Right hindlimb (tissue), 1 donor: Measurements from ENCODE around the gene SYT14.
"Not testable (repeated sequence)": the region's sequence is repeated elsewhere in the genome, so short reads cannot be mapped to it uniquely, and the experiment has no call there.

Source experiments
- DNase-seq: peaks from one replicate; pipeline ENCODE4 v3.0.0-alpha.2; 2018

SYT14 gene

GRCh38 chr1:209937996-209938959 is at the start of gene SYT14:
TSS of gene SYT14 (plus strand) at chr1:209938217. CDS start at chr1:209938265, 48 bp downstream.
- no peak for DNase-seq

DNA sequence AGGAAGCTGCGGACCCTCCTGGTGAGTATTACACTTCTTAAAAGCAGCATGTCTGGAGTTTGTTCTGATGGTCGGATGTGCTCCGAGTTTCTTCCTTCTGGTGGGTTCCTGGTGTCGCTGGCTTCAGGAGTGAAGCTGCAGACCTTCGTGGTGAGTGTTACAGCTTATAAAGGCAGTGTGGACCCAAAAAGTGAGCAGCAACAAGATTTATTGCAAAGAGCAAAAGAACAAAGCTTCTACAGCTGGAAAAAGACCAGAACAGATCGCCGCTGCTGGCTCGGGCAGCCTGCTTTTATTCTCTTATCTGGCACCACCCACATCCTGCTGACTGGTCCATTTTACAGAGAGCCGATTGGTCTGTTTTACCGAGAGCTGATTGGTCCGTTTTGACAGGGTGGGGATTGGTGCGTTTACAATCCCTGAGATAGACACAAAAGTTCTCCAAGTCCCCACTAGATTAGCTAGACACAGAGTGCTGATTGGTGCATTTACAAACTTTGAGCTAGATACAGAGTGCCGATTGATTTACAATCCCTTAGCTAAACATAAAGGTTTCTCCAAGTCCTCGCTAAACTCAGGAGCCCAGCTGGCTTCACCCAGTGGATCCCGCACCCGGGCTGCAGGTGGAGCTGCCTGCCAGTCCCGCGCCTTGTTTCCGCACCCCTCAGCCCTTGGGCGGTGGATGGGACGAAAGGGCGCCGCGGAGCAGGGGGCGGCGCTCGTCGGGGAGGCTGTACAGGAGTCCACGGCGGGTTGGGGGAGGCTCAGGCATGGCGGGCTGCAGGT is 49.5 kb upstream of the SYT14 start:
- DNase-seq = not testable (repeated sequence)

- DNase-seq = no peak
Observed at GRCh38 chr1:209889077-209889418, 49.0 kb upstream of the SYT14 start.

DNA sequence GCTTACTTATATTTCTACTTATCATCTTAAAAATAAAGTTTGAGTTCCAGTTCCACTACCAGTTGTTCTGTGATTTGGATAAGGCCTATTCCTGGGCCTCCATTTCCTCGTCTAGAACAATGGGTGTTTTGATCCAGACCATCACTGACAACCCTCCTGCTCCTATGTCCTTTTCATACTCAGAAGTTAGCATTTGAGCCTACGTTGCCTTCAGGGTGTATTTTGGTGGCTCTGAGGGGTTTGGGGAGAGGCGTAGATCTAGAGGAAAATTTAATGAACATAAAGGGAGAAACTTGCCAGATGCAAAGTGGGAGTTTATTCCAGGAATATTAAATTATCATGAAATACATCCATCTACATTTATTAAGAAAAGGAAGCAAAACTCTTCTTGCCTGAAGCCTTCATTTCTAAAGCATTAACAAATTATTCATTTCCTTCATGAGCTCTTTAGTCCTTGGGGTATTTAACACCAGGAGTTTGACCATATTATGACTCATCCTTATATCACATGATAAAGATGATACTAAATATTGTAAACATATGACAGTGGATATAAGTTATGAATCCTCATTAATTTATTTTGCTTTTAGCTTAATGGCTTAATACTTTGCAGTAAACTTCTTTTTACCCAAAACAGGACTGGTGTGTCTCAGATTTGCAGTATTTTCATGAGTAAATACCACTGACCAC is 47.2 kb upstream of the SYT14 start:
- no peak for DNase-seq

DNA sequence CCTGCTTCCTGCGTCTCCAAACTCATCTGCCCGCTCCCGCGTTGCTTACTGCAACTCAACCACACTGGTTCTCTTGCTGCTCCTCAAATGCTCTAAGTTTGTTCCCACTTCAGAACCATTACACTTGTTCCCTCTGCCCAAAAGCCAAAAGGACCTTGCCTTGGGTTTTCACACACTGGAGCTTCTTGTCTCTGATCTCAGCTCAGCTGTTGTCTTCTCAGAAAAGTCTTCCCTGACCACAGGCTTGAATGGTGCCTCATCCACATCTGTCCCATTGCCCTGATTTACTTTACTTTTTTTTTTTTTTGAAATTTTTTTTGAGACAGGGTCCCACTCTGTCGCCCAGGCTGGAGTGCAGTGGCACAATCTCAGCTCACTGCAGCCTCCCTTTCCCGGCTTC is 44.3 kb upstream of the SYT14 start:
- no peak for DNase-seq

DNA sequence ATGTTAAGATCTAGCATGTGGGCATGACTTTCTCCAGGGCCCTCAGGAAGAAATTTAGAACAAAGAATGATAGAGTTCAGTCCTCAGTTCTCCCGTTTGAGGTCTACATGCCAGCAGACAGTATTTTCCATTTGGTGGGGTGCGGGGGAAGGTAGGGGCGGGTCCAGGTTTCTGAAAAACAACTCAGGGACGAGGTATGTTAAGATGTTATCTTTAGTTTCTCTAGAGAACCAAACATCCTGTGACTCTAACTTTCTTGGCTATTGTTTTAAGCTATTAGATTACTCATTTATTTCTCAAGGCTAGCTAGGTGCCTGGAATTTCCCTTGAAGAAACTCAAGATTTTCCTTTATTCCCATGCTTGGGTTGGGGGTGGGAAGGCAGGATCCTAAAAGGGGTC is 42.3 kb upstream of the SYT14 start:
- DNase-seq = no peak

DNA sequence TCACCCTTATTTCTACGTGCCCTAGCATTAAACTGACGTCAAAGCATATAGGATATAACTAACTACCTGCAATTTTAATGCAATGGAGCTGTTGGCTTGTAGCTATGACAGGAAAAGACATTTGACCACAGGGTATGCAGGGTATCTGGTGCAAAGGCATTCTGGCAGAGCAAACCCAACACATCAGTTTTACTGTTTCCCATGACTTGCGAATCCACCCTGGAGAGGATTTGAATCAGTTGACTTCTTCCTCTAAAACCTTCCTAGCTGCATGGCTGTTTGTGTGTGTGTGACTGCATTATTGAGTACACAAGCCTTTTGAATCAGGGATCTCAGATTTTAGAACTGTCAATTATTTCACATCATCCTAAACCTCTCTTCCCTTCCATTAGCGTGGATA is 41.7 kb upstream of the SYT14 start:
- no peak for DNase-seq

DNA sequence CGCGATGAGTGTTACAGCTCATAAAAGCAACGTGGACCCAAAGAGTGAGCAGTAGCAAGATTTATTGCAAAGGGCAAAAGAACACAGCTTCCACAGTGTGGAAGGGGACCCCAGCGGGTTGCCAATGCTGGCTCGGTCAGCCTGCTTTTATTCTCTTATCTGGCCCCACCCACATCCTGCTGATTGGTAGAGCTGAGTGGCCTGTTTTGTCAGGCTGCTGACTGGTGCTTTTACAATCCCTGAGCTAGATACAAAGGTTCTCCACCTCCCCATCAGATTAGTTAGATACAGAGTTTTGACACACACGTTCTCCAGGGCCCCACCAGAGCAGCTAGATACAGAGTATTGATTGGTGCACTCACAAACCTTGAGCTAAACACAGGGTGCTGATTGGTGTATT is 39.7 kb upstream of the SYT14 start:
- not testable (repeated sequence) for DNase-seq

DNA sequence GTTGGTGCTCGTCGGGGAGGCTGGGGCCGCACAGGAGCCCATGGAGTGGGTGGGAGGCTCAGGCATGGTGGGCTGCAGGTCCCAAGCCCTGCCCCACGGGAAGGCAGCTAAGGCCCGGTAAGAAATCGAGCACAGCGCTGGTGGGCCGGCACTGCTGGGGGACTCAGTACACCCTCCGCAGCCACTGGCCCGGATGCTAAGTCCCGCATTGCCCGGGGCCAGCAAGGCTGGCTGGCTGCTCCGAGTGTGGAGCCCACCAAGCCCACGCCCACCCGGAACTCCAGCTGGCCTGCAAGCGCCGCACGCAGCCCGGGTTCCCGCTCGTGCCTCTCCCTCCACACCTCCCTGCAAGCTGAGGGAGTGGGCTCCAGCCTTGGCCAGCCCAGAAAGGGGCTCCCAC is 39.2 kb upstream of the SYT14 start:
- DNase-seq = not testable (repeated sequence)

- no peak for DNase-seq
Observed at GRCh38 chr1:209899948-209900347, 38.1 kb upstream of the SYT14 start.

DNA sequence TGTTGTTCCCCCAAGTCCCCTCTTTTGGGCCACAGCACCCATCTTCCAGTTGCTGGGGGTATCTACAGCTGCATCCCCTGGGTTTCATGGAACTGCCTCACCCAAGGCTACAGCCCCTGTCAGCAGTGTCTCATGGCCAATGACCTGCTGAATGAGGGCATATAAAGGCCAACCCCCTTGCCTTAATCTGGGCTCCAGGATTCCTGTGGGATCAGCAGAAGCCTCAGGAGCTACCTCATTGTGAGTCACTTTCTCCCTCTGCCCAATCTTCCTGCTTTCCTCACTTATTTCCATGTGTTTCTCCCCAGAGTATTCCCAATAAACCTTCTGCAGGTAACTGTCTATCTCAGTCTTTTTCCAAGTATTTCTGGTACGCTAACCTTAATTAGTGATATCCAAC is 37.3 kb upstream of the SYT14 start:
- no peak for DNase-seq

- DNase-seq = no peak
Observed at GRCh38 chr1:209901211-209901610, 36.8 kb upstream of the SYT14 start.

DNA sequence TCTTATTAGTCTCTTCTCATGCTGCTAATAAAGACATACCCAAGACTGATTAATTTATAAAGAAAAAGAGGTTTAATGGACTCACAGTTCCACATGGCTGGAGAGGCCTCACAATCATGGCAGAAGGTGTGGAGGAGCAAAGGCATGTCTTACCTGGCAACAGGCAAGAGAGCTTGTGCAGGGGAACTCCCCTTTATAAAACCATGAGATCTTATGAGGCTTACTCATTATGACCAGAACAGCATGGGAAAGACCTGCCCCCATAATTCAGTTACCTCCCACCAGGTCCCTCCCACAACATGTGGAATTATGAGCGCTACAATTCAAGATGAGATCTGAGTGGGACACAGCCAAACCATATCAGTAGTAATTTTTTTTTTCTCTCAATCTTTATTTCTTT is 33.2 kb upstream of the SYT14 start:
- not testable (repeated sequence) for DNase-seq

DNA sequence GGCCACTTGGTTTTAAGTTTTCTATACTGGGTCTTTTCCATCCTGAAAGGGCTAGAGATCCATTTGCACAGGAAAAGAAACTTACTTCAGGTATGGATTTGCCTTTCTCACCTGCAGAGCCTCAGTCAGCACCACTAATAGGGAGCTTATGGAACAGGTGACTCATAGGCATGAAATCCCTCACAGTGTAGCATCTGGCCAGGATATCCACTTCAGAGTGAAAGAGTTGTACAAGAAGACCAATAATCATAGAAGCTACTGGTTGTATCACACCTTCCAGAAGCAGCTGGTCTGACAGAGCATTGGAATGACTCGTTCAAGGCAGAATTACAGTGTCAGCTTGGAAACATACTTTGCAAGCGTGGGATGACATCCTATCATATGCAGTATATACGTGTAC is 26.3 kb upstream of the SYT14 start:
- no peak for DNase-seq

- DNase-seq = no peak
Observed at GRCh38 chr1:209912306-209912705, 25.7 kb upstream of the SYT14 start.

DNA sequence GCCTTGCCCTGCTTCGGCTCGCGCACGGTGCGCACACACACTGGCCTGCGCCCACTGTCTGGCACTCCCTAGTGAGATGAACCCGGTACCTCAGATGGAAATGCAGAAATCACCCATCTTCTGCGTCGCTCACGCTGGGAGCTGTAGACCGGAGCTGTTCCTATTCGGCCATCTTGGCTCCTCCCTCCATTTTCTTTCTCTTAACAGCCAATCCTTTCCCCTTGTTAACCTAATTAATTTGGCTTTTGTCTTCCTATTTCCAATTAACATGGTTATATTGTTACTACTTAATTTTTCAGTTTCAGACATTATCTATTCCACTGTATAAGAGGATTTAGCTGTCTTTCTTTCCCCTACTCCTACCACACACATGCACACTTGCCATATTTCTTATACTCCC is 18.4 kb upstream of the SYT14 start:
- DNase-seq = not testable (repeated sequence)

GRCh38 chr1:209920844-209921243 is 17.2 kb upstream of the SYT14 start:
- no peak for DNase-seq

- no peak for DNase-seq
Observed at GRCh38 chr1:209924390-209924789, 13.6 kb upstream of the SYT14 start.

DNA sequence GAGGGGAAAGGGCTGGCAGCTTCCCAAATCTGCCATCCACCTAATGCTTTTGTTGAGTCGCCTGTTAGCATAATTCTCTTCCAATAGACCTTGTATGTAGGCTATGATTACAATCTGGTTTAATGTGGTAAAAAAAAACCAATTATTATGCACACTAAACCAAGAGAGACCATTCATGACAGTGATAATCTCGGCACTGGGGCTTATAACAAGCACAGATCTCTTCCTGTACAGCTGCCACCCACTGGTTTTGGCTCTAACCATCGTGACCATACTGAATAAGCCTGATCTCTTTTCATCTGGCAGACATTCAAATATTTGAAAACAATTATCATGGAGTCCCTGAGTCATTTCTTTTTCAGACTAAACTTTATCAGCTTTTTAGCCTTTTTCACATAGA is 12.0 kb upstream of the SYT14 start:
- DNase-seq = no peak

DNA sequence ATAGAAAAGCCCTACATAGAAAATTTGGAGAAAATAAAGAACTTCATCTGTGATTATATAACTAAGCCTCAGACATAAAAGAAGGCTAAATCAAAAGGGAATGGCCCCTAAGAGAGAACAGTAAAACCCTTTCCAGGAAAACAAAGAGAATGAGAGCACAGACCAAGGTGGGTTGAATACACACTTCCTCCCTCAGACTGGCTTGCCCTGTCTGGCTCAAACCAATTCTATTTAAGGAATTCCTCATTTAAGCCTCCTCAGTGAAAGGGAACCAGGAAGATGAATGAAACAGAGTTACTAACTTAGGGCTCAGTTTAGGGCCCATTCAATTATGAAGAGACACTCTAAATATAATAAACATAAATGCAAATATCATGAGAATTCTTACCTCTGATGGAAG is 10.6 kb upstream of the SYT14 start:
- no peak for DNase-seq

DNA sequence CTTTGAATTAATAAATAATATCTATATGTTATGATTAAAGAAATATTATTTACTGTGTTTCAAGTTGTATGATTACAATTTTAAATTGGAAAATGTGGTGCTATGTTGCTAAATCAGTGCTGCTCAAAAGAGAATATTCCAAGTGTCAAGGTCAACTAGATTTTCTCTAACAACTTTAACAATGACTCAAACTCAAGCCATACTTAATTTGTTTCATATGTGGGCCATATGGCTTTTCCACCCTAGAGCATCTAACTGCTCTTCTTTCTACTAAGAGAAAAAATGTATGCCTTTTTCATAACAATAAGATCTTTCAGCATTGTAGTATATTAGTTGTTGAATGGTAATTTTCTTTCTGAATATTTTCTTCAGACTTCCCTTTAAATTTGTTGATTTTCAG is 8.3 kb upstream of the SYT14 start:
- DNase-seq = no peak

- DNase-seq = no peak
Observed at GRCh38 chr1:209931141-209931540, 6.9 kb upstream of the SYT14 start.

- no peak for DNase-seq
Observed at GRCh38 chr1:209936125-209936524, 1.9 kb upstream of the SYT14 start.

- DNase-seq = no peak
Observed at GRCh38 chr1:209945377-209945776, 7.4 kb downstream of the SYT14 start.
